Measurements from ENCODE around the gene PTPN20.

DNA sequence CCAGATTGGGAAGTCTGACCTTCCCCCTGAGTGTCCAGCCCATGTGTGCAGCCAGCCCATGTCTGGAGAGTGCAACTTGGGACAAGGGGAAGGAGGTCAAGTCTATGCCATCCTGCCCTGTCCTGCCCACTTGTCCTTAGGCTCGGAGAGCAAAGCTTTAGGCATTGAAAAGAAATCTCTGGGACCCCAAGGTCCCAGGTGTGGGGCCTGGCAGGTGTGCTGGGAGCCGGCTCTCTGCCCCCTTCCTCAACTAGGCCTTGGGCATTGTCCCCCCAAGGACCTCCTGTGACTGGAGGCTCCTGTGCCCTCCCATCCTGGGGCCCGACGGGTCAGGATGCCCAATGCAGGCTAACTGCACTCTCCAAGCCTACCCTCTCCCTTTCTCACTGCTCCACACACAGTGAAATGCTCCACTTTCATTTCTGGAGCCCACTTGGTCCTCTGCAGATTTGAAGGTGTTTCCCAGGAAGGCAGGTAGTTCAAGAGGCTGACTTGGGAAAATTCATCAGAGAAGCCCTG, 124.7 kb downstream of the PTPN20 start:
- TF ChIP-seq GATA2 (IDR thresholded peaks at IDR 0.05; ENCODE audit: low read depth, low read length), result no peak
- no peak for TF ChIP-seq GATA3 (IDR thresholded peaks at IDR 0.05; ENCODE audit: low read depth, low read length)
